ENCODE measurements around the gene CCDC63. TPM values are rescaled to one million over a fixed set of nuclear protein-coding genes. Genes with fewer than 3 reads are reported as not detected.
A peak's percentile ranks its signal among the peaks of the same experiment; 100 is the strongest.

The CCDC63 gene
- not detected for polyA plus RNA-seq (2013, experiment 1 of 2; ENCODE audit: insufficient read length)
- not detected for polyA plus RNA-seq (2013, experiment 2 of 2; ENCODE audit: insufficient read length)

- DNase-seq: peak; percentile 40
Observed at GRCh38 chr12:110846615-110847566, at the start of gene CCDC63. Gene CCDC63, plus strand, starts transcription at chr12:110846987. Its CDS starts 5,968 bp downstream, at chr12:110852955.

- DNase-seq: no peak
Observed at GRCh38 chr12:110798461-110798860, 48.3 kb upstream of the CCDC63 start.

- DNase-seq: no peak
Observed at GRCh38 chr12:110802489-110802888, 44.3 kb upstream of the CCDC63 start.

GRCh38 chr12:110804406-110804805, 42.4 kb upstream of the CCDC63 start:
- DNase-seq: no peak

DNA sequence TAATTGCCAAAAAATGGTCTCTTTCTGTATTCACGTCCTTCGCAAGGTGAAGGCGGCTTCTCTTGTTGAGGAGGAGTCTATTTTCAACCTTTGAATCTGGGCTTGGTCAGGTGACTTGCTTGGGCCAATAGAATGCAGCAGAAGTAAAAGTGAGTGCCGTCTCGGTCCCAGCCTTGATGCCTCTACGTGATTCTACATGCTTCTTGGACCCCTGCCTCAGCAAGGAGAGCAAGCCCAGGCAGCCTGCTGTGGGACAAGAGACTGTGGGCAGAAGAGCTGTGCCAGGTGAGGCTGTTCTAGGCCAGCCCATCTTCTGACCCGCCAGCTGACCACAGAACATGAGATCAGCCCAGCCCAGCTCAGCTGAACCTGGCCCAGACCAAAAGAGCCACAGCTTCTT, 39.1 kb upstream of the CCDC63 start:
- DNase-seq: no peak

- DNase-seq: no peak
Observed at GRCh38 chr12:110809149-110809548, 37.6 kb upstream of the CCDC63 start.

GRCh38 chr12:110811972-110812371, 34.8 kb upstream of the CCDC63 start:
- no peak for DNase-seq

- no peak for DNase-seq
Observed at GRCh38 chr12:110813285-110813684, 33.5 kb upstream of the CCDC63 start.

- DNase-seq: no peak
Observed at GRCh38 chr12:110813756-110814155, 33.0 kb upstream of the CCDC63 start.

GRCh38 chr12:110816248-110816647, 30.5 kb upstream of the CCDC63 start:
- DNase-seq: no peak

- no peak for DNase-seq
Observed at GRCh38 chr12:110816779-110817178, 30.0 kb upstream of the CCDC63 start.

- DNase-seq: no peak
Observed at GRCh38 chr12:110818511-110818910, 28.3 kb upstream of the CCDC63 start.

- no peak for DNase-seq
Observed at GRCh38 chr12:110819150-110819549, 27.6 kb upstream of the CCDC63 start.

DNA sequence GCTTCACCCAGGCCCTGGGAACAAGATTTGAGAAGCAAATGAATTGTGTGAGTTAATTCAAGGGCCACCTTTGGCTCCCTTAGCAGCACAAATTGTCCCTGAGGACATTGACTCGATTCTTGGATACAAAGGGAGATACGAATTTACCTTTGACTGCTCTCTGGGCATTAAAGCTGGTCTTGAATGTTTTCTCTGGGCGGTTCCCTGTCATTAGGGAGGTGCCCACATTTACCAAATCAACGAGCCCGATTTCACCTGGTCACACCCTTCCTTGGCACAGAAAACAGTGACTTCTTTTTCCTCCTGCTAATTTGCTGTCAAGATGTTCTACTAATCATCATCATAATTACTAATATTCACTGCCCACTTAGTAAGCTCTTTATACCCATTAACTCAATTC, 27.1 kb upstream of the CCDC63 start:
- DNase-seq: no peak

- DNase-seq: no peak
Observed at GRCh38 chr12:110821917-110822316, 24.9 kb upstream of the CCDC63 start.

DNA sequence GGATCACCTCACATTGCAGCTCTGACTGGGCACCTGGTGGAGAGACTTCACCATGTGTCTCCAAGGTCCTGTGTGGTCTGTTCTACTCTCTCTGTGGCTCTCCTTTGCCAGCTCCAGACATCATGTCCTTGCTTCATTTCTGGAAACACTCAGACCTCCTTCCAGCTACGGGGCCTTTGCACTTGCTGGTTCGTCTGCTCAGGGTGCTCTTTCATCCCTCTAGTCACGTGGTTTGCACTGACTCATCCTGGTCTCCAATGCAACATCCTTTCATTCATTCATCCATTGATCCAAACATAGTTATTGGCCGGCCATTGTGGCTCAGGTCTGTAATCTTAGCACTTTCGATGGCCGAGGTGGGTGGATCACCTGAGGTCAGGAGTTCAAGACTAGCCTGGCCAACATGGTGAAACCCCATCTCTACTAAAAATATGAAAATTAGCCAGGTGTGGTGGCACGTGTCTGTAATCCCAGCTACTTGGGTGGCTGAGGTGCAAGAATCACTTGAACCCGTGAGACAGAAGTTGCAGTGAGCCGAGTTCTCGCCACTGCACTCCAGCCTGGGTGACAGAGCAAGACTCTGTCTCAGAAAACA, 23.9 kb upstream of the CCDC63 start:
- no peak for DNase-seq

DNA sequence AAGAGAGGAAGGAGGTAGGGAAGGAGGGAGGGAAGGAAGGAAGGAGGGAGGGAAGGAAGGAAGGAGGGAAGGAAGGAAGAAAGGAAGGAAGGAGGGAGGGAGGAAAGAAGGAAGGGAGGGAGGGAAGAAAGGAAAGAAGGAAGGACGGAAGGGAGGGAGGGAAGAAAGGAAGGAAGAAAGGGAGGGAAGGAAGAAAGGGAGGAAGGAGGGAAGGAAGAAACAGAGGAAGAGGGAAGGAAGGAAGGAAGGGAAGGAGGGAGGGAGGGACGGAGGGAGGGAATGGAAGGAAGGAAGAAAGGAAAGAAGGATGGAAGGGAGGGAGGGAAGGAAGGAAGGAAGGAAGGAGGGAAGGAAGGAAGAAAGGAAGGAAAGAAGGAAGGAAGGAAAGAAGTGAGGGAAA, 22.4 kb upstream of the CCDC63 start:
- DNase-seq: no peak

DNA sequence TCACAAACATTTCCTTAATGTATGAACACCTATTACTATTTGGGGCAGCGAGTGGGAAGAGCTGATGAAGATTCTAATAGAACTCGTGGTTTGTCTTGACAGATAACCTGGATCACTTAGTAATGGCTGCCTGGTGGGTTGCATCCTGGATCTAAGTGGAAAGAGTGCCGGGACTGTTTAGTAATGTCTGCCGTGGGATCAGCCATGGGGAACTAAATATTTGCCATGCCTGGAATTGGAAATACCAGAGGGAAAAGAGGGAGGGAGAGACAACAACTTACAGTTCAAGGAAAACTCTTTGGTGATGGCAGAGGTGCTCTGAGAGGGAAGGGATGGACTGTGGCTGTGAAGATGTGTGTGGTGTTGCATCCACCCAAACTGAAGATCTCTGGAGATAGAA, 21.3 kb upstream of the CCDC63 start:
- DNase-seq: no peak

DNA sequence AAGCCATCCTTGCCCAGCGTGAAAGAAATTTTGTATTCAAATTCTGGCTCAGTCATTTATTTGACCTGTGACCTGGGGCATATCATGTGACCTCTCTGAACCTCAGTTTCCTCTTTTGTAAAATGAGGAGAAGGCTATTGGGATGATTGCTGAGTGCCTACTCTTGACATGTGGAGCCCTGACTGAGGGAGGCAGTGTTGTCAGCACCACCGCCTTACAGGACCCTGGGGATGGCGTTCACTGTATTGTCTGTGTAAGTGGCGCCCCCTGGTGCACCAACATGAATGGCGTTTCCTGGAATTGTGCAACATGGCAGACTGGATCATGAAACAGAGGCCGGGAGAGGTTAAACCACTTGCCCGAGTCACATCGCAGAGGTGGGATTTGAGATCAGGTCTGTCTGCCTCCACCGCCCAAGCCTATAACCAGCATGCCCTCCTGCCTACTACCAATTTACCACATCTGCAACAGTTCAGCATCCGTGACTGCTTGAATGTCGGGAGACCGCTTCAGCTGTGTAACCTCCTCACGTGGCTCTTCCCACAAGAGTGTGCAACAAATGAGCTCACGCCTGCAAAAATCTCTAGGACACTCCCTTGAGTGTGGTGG, 20.1 kb upstream of the CCDC63 start:
- DNase-seq: peak; percentile 78

- DNase-seq: no peak
Observed at GRCh38 chr12:110829308-110829707, 17.5 kb upstream of the CCDC63 start.

GRCh38 chr12:110836291-110836690, 10.5 kb upstream of the CCDC63 start:
- DNase-seq: no peak

DNA sequence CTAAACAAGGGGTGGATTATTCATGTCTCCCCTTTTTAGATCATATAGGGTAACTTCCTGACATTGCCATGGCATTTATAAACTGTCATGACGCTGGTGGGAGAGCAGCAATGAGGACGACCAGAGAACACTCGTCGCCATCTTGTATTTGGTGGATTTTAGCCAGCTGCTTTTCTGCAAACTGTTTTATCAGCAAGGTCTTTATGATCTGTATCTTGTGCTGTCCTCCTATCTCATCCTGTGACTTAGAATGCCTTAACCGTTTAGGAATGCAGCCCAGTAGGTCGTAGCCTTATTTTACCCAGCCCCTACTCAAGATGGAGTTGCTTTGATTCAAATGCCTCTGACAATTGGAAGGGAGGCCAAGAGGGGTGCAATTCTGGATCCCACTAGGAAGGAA, 5.8 kb upstream of the CCDC63 start:
- no peak for DNase-seq

DNA sequence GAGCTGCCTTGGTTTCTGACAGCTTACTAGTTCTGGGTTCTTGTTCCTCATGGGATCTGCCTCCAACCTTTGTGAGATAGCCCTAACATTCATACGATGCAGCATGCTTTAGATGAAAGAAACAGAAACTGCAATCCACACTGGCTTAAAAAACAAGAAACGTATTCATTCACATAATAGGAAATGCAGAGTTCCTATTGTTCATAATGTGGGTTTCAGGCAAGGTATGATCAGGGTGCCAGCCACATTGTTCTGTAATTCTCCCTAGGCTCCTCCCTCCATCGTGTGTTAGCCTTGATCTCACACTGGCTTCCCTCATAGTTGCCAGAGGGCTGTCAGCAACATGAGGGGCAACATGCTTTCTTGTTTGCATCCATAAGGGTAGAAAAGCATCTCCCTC, 2.7 kb upstream of the CCDC63 start:
- DNase-seq: no peak
